HG03432 (cell line): ENCODE results near the gene NCKAP5.

Experiments used
- ATAC-seq: cut with Tn5 transposase; IDR thresholded peaks from one replicate; pipeline ENCODE4 v1.9.1; 2021; ENCODE audit warnings: mild to moderate bottlenecking, moderate library complexity; ENCODE audit not compliant: unreplicated experiment

NCKAP5 gene

GRCh38 chr2:132977812-132978529 lies 590.3 kb downstream of the NCKAP5 start:
- no peak for ATAC-seq

- ATAC-seq, result no peak
Measured at GRCh38 chr2:132975193-132976105, 592.8 kb downstream of the NCKAP5 start.

DNA sequence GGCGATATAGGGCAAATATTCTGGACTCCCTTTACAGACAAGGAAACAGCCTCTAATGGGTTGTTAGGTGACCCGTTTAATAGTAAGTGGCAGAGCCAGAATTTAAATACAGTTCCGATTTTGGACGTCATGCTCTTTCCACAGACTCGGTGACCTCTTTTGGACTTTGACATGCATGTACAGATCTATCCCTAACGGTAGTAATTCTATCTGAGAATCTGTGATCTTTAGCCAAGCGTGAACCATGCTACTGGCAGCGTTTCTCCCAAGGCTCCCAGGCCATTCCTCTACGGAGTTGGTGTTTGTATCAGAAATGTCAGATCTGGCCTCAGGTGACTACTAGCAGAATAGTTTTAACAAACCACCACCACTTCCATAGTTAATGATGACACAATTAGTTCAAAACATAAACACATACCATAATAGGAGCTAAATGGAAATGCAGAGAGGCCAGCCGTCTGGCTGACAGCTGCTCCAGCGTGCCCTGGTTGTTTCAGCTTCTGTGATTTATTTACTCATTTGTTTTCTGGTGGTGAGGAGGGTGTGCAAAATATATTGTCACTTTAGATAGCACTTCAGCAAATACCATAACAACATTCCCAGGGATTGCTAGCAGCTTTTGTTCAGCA lies 593.7 kb downstream of the NCKAP5 start:
- ATAC-seq, result no peak

DNA sequence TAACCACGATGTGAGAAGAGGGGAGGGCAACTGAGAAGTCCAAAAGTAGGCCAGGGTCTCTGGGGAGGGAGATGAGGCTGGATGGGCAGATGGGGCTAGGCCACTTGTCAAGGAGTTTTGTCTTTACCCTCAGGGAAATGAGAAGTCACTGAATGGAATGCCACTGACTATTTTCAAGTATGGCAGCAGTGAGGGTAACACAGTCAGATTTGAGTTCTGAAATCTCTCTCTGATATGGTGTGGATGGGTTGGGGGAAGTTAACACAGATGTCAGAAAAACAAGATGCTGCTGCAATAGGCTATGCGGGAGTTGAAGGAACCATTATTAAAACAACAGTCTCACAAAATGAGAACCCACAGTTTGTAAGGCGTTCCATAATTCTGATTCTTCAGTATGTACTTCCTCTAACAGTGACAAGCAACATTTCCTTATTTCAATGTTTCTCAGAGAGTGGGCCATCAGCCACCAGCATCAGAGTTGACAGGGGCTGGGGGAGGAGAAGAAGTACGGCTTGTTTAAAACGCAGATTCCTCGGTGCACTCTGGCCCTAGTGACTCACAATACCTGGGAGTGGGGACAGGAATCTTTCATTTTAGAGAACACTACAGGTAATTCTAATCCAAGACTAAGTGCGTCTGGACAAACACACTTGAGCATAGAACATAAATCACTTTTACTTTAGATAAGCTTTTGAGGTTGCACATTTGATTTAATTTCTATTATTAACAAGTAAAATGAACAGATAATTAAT lies 596.8 kb downstream of the NCKAP5 start:
- ATAC-seq, result no peak

DNA sequence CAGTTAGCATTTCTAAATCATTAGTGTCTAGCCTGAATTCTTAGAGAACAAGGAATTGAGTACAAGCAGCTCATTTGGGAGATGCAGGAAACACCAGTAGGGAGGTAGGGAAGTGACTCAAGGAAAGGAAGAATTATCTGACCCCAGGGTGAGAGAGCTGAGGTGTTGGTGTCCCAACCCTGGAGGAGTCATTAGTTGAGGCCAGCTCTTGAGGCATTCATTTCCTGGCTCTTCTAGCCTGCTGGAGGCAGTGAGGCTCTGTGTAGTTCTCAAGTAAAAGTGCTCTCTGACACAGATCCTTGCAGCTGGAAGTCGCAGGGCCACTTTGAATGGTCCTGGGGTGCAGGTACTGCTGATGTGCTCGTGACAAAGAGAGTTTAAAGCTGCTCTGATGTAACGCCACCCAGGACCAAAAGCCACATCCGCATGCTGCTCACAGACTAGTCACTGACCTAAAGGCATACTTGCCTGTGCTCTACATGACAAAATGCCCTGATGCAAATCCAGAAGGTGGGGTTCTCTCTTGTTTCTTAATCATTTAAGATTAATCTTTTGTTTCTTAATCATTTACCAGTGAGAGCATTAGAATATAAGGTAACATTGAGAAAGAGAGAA lies 598.8 kb downstream of the NCKAP5 start:
- peak; percentile 66 for ATAC-seq

- no peak for ATAC-seq
Measured at GRCh38 chr2:132965460-132965859, 602.8 kb downstream of the NCKAP5 start.

GRCh38 chr2:132963161-132963560 lies 605.1 kb downstream of the NCKAP5 start:
- ATAC-seq, result no peak

GRCh38 chr2:132958887-132959286 lies 609.4 kb downstream of the NCKAP5 start:
- ATAC-seq, result no peak

- no peak for ATAC-seq
Measured at GRCh38 chr2:132955871-132956615, 612.2 kb downstream of the NCKAP5 start.

DNA sequence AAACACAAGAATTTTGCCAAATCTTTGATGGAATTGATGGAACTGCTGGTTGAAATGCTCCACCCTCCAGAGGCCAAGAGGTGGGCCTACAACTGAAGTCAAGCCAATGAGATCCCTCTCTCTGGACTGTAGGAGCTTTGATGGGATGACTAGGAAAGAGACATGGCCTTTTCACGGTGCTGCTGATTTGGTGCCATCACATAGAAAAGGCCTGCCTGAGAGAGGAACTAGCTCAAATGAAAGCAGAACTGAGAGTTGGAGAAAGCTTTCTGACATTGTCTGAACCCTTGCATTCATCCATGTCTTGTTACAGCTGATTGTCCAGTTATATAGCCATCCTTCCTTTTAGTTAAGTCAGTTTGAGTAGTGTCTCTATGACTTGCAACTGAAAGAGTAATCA lies 614.5 kb downstream of the NCKAP5 start:
- peak; percentile 84 for ATAC-seq

DNA sequence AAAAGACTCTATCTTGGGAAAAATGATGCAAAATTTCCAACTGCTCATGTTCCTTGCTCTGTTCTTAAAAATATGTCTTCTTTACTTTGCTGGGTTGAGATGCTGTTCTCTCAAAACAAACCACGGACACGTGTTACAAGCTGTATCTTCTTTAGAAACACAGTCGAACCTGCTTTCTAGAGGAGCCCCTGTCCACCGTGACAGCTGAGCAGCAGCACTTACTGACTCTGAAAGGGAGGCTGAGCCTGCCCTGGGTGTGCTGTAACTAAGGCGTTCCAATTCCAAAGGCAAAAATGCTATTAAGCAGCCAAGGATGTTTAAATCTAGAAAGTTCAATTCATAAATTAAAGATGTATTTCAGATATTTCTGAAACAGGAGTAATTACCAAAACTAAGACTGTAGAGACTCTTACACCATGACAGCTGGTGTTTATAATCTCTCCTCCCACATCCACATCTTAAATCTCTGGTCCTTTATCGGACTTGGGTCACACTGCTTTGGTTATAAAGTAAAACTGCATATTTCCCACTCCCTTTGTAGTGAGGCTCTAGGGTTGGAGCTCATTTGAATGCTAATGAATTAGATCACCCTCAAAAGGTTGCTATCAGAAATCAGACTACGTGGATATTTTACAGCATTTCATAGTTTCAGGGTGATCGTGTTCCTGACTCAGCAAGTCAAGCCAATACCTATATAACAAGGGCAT lies 617.1 kb downstream of the NCKAP5 start:
- ATAC-seq, result no peak

DNA sequence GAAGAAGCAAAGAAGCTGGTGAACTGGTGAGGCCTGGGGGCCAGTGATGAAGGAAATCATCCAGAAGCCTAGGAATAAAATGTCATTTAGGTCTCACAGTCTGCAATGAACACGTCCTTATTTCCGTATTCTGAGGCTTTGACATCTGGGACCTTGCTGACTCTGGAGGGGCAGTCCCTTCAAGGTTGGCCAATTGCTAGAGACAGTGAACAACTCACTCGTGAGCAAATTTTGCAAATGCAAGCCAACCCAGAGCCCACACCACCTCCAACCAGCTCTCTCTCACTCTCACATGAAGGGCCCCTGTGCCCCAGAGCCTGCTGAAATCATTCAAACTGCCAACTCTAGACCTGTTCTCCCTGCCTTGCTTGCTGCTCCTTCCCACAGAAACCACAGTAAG lies 619.2 kb downstream of the NCKAP5 start:
- ATAC-seq, result no peak

DNA sequence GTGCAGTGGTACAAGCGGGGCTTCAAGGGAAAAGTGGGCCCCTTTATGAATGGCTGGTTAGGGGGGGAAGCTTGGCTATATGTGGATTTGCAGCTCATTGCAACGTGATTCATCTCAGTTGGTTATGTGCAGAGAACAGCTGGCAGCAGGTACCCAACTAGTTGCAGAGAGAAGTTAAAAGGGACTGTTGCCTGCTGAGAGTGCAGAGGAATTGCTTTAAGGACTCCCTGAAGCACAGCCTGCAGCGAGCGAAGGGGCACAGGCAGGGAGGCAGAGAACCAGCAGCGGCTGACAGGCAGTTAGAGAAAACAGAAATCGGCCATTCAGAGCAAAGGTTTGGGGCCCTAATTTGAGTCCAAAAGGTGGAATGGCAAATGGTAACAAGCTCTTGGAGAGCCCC lies 620.1 kb downstream of the NCKAP5 start:
- ATAC-seq, result no peak

DNA sequence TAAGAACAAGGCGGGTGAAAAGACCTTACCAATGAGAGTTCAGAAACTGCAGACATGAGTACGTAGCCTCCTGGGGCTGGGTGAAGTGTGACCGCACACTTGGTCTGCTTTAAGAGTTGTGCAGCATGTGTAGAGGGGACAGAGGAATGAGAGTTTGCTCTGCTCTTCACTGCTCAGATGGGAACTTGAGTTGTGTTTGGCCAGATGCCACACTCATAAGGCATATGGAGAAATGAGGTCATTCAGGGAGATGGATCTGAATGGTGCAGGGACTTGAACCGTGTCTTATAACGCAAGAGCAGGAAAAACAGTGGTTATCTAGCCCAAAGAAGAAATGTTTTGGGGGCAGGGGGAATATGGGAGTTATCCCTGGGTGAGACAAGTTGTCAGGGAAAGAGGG lies 624.4 kb downstream of the NCKAP5 start:
- no peak for ATAC-seq

DNA sequence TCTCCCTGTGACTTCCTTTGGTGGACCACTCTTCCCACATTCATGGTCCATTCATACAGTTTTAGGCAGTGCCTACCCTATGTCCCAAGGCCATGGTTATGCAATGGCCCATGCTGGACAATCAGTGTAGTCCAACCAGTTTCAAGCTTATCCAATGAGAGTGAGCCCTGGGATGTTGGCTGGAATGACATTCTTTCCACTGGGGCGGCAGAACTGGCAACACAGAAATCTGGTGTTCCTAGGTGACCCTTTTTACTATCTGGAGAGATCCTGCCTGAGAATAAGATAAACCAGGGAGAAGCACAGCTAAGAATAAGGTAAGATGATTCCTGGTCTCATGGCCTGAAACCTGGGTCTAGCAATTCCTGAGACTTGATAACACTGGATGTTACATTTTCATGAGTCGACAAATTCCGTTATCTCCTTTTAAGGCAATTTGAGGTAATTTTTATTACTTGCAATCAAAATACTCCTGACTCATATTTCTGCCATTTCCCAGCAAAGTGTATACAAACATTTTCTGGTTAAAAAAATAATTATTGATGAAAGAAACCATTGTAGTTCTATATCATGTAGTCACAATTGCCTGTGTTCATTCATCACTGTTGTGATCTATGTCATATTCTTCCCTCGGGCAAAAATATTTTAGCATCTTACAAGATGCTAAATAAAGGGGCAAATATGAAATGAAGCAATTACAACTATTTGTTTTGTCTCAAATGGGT lies 626.8 kb downstream of the NCKAP5 start:
- ATAC-seq, result no peak

DNA sequence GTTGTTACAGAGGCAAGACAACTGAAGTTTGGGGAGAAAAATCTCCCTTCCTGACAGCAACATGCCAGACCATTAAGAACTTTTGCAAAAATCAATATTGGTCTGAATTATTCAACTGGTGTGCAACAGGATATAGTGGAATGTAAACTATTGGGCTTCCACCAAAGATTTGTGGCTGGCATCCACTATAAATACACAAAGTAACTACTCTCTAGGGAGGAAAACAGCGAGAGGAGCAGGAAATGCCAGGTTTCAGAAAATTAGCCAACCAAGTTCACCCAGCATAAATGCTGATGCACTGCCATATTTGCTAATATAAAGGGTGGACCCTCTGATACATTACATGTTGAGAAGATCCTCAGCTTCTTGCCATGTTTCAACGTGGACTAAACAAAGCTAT lies 630.6 kb downstream of the NCKAP5 start:
- no peak for ATAC-seq

DNA sequence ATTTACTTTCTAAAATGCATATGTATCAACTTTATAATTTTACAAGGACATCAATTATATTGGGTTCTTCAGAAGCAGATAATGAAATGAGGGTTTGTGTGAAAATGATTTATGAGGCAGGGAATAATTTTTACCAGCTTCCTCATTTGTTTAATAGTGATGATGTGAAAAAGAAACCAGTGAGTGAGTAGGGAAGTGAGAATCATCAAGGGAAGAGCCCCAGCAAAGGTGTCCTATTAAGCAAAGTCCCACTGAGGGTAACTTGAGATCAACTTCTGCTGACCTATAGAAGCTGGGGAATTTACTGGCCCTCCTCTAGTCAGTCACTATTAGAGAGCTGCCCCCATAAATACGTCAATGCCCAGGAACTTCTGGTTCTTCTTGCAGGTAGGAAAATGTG lies 631.5 kb downstream of the NCKAP5 start:
- ATAC-seq, result peak; percentile 91

DNA sequence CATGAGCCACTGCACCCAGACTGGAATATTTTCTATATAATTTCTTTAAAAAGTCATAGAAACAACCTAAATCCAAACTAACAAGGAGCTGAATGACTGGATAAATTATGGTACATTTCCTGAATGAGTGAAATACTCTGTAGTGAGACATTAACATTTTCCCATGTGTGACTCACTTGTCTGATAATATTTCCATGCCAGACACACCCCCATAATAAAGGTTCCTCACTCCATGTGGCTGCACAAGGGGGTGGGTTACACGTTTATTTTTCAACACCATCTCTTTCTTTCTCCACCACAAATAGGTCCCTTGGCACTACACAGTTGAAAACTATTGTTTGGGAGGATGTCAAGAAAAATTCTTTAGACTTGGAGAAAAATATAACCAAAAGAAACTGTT lies 632.0 kb downstream of the NCKAP5 start:
- ATAC-seq, result no peak

DNA sequence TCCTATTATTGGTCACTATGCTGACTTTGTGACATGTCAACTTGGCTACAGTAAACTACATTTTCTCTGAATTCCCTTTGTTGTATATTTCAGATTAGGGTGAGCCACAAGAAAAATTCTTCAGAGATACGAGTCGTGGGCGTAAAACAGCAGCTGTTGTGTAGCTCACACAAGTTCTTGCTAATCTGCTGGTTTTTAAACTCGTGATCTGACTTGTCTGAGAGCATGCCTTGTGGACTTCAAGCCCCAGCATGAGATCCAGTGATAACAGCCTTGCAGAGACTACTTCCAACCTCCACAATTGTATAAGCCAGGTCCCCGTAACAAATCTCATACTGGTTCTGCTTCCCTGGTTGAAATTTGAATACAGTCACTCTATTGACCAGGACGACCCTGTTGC lies 638.5 kb downstream of the NCKAP5 start:
- no peak for ATAC-seq
